Fibroblast of skin of right quadriceps (primary cell): ENCODE results near the gene DLAT.
"Not testable (repeated sequence)": the region's sequence is repeated elsewhere in the genome, so short reads cannot be mapped to it uniquely, and the experiment has no call there.

ENCODE experiments used
- DNase-seq: peaks from one replicate; pipeline ENCODE4 v3.0.0-alpha.2; 2013

DLAT gene

GRCh38 chr11:112050721-112051120 is 25.5 kb downstream of the DLAT start:
- DNase-seq: no peak

GRCh38 chr11:112051768-112052167 is 26.6 kb downstream of the DLAT start:
- no peak for DNase-seq

- DNase-seq: no peak
Observed at GRCh38 chr11:112057170-112057569, 32.0 kb downstream of the DLAT start.

- no peak for DNase-seq
Observed at GRCh38 chr11:112058103-112058502, 32.9 kb downstream of the DLAT start.

- DNase-seq: no peak
Observed at GRCh38 chr11:112062923-112063322, 37.7 kb downstream of the DLAT start.

- peak; percentile 91 for DNase-seq
Observed at GRCh38 chr11:112073941-112074811, 49.0 kb downstream of the DLAT start, which contains the start of the genes NKAPD1 and PIH1D2. TSS of gene NKAPD1 (plus strand) at chr11:112074299. CDS start at chr11:112075575, 1,276 bp downstream. TSS of gene PIH1D2 (minus strand) at chr11:112074017. CDS start at chr11:112073174, 843 bp downstream.

- no peak for DNase-seq
Observed at GRCh38 chr11:112082729-112083128, 57.5 kb downstream of the DLAT start.

GRCh38 chr11:112085822-112086421 is 60.7 kb downstream of the DLAT start:
- DNase-seq: peak; percentile 10

GRCh38 chr11:112086422-112087191 is 61.4 kb downstream of the DLAT start, which contains the start of the genes SDHD and TIMM8B:
TSS of gene SDHD (plus strand) at chr11:112086873. CDS start at chr11:112086908, 35 bp downstream.
TSS of gene TIMM8B (minus strand) at chr11:112086756. CDS start at chr11:112086723, 33 bp downstream.
- peak; percentile 97 for DNase-seq

GRCh38 chr11:112087212-112087611 is 62.0 kb downstream of the DLAT start:
- DNase-seq: no peak

- DNase-seq: not testable (repeated sequence)
Observed at GRCh38 chr11:112095302-112095701, 70.1 kb downstream of the DLAT start.

- no peak for DNase-seq
Observed at GRCh38 chr11:112096194-112096593, 71.0 kb downstream of the DLAT start.

GRCh38 chr11:112097734-112098528 is 72.7 kb downstream of the DLAT start:
- DNase-seq: no peak

- DNase-seq: peak; percentile 18
Observed at GRCh38 chr11:112100462-112100861, 75.3 kb downstream of the DLAT start.

- no peak for DNase-seq
Observed at GRCh38 chr11:112103446-112103845, 78.2 kb downstream of the DLAT start.

GRCh38 chr11:112106070-112106469 is 80.9 kb downstream of the DLAT start:
- DNase-seq: no peak
